GM18502 (cell line): Measurements from ENCODE around the gene DNM3.
"Not testable (repeated sequence)": the region's sequence is repeated elsewhere in the genome, so short reads cannot be mapped to it uniquely, and the experiment has no call there.

Source experiments
- ATAC-seq: cut with Tn5 transposase; IDR thresholded peaks from one replicate; pipeline ENCODE4 v1.9.1; 2021; ENCODE audit warnings: mild to moderate bottlenecking; ENCODE audit not compliant: unreplicated experiment, poor library complexity

DNM3 gene

DNA sequence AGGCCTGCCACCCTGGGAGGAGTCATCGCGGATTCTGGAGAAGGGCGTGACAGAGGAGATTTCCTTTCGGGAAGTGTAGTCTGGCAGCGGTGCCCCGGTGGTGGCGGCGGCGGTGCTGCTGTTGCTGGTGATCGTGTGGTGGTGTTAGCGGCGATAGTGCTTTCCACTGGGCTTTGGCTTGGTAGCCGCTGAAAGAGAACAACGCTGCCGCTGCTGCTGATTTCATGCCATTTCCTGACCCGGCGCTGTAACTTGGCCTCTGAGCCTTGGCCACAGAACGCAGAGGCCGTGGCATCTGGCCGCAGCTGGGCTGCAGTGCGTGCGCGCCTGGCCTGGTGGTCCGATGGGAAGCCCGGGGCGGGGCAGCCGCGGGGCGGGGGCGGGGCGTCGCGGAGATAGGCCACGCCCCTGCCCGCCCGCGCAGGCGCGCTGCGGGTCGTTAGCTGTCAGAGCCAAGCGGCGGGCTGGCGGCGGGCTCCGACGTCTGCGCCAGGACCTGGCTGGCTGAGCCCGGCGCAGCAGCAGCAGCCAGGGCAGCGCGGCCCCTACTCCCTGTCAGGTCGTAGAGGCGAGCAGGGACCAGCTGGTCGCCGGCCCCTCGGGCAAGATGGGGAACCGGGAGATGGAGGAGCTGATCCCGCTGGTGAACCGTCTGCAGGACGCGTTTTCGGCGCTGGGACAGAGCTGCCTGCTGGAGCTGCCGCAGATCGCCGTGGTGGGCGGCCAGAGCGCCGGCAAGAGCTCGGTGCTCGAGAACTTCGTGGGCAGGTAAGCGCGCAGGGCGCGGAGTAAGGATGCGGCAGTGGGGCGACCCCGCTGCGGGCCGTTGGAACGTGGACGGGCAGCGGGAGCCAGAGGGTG, at the start of gene DNM3:
Gene DNM3, plus strand, starts transcription at position 449 of the 861 bp plus-strand sequence. Its CDS starts 159 bp downstream, at position 608.
- peak; percentile 91 for ATAC-seq

DNA sequence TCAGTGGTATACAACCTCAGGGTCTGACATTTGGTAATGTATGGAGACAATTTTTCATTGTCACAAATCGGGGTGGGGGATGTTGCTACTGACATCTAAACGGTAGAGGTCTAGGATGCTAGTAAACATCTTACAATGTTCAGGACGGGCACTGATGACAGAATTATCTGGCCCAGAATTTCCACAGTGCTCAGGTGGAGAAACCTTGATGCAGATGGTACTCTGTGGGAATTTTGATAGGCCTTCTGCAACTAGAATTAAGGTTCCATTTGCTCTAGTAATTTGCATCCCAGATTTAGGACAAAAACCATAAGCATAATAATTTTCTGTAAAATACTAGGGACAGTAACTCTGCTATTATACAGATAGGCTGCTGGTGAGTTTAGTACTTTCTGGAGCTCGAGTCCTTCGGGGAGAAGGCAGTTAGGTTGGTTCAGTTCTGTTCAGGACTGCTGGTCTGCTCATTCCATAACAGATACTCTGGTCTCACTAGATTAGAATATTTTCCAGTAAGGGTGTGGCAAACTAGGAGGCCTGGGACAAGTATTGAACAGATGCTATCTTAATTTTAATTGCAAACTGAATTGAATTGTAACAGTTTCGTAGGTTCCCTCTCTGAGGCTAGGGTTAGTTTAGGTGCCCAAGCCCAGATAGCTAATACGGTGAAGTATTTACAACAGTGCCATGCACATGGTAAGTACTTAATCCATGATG, 48.5 kb upstream of the DNM3 start:
- ATAC-seq: no peak

DNA sequence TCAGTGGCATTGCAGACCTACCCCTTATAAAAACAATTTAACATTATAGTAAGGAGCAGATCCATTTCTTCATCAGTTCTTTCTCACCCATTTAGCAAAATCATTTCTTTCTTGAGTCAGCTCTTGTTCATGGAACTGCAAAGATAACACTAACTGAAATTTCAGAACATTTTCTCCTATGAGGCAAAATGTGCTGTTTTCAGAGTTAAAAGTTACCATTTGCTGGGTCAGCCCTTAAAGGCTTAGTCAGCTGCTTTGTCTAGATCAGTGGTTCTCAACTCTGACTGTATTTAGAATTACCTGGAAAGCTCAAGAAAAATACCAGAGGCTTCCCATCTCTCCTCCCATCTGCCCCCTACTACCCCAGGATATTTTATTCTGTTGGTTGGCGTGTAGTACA, 47.7 kb upstream of the DNM3 start:
- ATAC-seq: no peak

DNA sequence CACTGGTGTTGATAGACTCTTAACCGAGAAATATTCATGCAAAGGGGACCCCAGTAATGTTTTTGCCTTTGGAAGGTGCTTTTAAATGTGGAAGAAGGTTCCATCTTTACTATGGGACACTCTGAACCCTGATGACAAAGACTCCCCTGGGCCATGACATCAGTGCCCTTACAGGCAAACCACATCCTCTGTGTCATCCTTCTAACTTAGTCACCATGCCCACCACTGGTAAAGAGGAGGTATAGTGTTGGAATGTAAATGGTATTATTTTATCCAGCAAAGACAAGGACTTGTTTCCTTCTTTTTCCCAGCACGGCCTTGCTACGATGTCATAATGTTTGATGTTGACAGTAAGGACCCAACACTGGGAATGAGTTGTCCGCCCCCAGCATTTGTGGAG, 47.2 kb upstream of the DNM3 start:
- ATAC-seq: no peak

DNA sequence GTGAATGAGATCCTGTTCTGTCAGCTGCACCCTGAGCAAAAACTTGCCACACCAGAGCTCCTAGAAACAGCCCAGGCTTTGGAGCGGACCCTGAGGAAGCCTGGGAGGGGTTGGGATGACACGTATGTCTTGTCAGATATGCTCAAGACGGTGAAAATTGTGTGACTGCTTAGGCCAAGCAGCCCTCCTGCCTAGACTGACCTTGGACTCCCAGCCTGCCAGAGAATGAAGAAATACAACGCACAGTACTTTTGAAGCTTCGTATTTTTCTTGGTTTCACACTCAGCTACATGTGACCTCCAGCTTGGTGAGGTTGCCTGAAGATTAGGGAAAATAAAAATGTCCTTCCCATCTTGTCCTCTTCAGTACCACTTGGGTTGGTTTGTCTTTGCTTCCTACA, 44.7 kb upstream of the DNM3 start:
- no peak for ATAC-seq

DNA sequence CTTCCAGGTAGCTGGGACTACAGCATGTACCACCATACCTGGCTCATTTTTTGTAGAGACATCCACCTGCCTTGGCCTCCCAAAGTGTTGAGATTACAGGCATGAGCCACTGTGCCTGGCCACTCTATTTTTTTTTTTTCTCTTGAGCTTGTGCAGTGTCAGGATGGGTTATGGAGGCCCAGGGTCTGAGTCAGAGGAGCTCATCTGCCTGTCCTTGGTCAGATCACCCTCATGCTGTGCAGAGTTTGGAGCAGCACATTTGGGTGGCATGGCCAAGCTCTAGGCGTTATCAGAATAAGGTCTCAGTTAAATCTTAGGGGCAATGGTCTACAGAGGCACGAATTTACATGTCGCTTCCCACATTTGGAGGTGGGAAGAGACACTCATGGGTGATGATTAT, 43.0 kb upstream of the DNM3 start:
- no peak for ATAC-seq

DNA sequence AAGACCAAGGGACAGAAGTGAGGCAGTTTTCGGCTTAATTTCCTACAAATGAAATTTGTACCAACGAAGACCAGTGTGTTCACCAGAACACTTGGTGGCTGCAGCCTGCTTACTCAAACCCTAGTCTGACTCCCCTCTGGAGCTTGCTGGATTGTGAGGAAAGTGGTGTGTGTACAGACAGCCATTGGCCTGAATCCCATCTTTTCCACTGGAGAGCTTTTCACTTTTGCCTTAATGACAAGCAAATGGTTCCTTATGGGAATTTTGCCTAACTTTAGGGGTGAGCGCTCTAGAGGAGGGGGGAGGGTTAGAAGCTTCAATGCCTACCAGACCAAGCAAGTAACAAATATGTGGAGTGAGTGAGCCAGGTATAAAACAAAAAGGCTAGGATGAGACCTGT, 42.5 kb upstream of the DNM3 start:
- no peak for ATAC-seq

DNA sequence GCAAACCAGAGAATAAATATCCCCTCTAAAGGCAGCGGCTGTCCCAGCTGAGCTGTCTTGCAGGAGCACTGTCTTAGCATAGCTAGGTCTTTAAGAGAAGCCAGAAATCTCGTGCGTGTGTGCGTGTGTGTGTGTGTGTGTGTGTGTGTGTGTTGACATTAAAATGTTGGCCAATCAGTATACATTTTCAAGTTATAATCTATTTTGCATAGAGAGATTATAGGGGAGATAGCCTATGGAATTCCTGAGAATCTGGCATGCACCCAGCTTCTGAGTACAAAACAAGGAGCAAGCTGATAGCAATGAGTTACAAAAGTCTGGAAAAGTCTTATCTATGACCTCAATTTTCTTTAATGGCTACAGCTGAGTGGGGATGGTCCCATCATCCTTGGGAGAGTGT, 42.1 kb upstream of the DNM3 start:
- ATAC-seq: no peak

DNA sequence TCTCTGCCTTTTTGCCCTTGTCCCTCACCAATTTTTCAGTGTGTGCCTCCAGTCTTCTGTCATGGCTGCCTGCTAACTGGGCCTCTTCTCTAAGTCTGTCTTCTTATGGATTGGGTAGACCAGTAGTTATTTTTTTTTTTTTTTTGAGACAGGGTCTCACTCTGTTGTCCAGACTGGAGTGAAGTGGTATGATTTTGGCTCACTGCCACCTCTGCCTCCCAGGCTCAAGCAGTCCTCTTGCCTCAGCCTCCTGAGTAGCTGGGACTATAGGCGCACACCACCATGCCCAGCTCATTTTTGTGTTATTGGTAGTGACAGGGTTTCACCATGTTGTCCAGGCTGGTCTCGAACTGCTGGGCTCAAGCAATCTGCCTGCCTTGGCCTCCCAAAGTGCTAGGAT, 41.6 kb upstream of the DNM3 start:
- not testable (repeated sequence) for ATAC-seq

DNA sequence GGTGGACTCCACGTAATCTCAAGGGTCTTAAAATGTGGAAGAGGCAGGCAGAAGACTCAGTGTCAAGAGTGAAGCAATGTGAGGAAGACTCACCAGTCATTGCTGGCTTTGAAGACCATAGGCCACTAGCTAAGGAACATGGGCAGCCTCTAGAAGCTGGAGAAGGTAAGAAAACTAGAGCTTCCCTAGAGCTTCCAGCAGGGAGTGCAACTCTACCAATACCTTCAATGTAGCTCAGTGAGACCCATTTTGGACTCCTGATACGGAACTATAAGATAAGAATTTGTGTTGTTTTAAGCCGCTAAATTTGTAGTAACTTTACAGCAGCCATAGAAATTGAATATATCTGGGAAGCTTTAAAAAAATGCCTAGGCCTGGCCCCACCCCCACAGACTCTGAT, 41.0 kb upstream of the DNM3 start:
- ATAC-seq: no peak

DNA sequence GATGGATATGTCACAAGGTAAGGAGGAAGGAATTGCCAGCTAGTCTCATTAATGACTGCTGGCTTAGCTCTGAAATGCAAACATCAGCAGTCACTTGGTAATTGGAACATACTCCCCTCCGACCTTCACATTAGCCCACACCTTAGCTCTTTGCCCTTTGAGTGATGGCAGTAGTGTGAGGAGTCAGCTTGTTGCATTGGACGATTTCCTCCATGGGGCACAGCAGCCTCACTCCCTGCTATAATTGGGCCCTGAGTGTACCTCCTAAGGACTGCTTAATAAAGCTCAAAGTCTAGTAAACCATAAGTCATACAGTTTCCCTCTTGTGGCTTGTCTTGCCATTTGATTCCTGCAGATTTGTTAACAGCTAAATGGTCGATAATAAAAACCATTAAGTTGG, 40.4 kb upstream of the DNM3 start:
- ATAC-seq: no peak

DNA sequence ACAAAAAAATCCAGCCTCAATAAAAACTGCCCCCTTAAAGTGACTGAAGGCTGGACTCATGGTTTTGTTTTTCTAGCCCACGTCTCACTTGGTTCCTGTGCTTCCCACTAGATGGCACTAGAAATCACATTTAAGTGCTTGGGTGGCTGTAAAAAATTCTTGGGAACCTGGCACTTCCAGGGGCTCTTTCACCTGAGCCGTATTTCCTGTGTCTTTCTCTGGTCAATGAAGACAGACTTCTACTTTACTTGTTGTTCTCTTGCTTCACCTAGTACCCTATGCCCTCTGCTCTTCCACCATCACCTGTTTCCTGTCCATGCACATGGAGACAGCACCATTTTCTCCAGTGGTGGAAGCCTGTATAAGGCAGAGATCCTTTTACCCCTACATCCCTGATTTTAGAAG, 39.8 kb upstream of the DNM3 start:
- ATAC-seq: no peak

DNA sequence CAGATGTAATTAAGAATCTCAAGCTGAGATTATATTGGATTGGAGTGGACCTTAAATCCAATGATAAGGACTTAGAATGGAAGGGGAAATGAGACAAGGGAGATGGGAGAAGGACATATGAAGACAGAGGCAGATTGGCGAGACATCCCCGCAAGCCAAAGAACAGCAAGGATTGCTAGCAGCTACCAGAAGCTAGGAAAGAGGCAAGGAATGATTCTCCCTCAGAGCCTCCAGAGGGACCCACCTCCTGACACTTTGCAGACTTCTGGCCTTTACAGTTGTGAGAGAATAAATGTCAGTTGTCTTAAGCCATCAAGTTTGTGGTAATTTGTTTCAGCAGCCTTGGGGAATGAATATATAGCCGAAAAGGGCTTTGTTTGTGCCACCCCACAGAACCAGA, 39.1 kb upstream of the DNM3 start:
- no peak for ATAC-seq

DNA sequence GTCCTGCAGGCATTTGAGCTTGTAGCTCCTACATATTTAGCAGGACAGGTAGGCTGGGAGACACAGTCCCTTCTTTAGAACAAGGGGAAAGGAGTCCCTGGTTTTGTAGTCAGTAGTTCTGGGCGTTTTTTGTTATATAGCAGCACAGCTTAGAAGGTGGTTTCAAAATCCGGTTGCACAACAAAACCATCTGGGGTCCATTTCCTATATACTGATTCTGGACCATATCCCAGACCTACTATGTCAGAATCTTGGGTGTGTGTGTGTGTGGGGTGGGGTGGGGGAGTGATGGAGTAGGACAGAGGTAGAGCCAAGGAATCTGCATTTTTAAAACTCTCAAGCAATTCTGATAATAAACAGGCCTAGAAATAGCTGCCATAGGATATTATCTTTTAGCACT, 38.3 kb upstream of the DNM3 start:
- ATAC-seq: no peak

DNA sequence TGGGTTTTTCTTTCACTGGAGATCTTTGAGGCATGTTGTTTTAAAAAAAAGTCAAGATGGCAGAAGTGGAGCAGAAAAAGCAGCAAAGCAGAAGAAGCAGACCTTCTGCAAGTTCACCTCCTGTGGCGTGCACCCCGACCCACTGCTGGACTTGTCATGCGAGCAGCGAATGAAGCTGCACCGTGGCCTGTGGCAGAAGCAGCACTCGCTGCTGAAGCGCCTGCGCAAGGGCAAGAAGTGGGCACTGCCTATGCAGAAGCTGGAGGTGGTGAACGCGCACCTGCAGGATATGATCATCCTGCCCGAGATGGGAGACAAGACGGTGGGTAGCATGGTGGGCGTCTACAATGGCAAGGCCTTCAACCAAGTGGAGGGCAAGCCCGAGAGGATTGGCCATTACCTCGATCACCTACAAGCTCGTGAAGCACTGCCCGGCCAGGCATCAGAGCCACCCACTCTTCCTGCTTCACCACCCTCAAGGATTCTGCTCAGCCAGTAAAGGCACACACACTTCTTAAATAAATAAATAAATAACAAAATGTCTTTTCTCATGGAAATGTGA, 37.8 kb upstream of the DNM3 start:
- ATAC-seq: no peak

DNA sequence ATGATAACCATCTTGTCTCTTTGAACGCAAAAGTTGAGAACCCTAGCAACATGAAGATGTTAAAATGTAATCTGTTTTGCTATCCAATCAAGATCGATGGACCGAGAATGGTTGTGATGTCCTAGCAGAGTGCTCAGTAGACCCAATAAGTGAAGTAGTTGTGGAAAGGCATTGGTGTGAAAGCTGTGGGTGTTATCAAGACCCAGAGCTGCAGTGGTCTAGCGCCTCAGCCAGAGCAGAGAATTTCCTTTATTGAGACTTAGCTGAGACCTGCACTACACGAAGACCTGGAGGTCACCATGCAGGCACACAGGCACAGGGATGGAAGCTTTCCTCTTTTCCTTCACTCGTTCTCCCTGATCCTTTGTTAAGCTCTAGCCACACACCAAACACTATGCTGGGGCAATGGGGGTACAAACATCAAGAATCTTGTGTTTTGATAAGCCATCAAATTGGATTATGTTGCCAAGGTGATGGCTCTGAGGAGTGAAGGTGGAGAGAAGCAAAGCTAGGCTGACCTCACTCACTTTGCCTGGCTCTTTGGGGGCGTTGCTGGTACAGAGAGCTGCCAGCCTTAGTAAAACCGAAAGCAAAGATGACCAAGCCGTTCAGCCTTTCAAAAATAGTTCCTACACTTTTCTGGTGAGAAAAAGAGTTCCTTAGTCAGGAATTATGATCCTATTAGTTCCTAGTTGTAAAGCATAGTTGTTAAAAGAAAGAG, 35.7 kb upstream of the DNM3 start:
- peak; percentile 82 for ATAC-seq

DNA sequence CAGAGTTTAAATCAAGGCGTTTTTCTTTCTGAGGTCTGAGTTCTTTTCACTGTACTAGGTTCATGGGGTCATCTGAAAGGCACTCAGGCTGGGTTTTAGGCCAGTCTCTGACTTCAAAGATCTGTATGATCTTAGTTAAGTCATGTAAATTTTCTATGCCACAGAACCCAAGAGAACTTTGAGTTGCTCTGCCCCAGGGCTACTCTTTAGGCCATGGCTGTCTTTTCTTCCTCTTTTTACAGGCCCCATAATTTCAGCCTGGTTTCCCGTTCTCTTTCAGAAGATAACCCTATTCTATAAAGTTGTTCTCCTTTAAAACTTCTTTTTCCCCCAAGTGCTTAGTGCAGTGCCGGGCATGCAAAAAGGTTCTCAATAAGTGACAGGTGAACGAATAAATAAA, 33.7 kb upstream of the DNM3 start:
- no peak for ATAC-seq

DNA sequence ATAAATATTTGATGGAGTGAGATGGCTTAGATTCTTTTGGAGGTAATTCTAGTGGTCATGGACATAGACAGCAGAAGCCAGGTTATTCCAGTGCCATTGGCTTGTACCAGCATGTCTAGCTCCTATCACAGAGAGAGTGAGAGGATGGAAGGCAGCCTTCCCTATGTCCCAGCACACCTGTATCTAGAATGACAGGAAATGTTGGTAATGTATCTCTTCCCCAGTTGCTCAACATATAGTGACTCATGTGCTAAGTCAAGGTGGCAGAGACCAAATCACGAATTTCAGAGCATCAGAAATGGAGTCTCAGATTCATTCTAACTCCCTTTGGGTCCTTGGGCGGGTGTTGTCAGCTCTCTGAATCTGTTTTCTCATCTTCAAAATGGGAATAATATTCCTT, 31.5 kb upstream of the DNM3 start:
- ATAC-seq: no peak

DNA sequence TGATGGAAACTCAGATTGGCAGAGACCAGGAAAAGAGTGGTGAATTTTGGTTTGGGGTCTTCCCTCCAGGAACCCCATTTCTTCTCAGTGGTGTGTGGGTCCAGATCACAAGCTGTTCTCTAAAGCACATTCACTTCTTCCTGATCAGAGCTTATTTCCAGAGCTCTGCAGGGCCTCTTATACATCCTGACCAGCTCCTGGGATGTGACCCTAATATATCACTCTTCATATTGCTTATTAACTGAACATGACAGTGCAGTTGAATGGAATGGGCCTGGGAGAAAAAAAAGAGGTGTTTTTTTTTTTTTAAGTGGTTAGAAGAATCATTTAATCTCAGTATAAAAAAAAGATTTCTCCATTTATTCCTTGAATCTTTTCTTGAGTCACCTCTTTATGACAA, 29.6 kb upstream of the DNM3 start:
- no peak for ATAC-seq

DNA sequence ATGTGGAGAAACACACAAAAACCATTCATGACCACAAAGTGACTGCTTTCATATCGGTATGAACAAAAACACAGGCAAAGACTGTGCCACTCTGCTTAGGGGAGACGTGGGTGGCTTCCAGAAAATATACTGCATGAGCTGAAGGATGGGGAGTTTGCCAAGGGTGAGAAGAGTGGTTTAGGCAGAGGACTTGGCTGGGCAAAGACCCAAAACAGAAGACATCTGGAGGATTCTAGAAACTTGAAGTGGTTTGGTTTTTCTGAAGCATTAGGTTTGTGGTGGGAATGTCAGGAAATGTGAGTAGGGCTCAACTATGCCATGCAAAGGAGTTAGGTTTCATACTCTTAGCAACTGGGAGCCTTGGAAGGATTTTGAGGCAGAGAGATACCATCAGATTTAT, 26.6 kb upstream of the DNM3 start:
- no peak for ATAC-seq
